ENCODE measurements around the gene SEMA4B. TPM values are rescaled to one million over a fixed set of nuclear protein-coding genes. Genes with fewer than 3 reads are reported as not detected.

SEMA4B gene
- total and polyA plus RNA-seq, 5 donors from 2014 or later = 5.1 to 20.2 (median 7.2) TPM

GRCh38 chr15:90211009-90211408 lies 9.9 kb downstream of the SEMA4B start:
- no peak for DNase-seq
- ATAC-seq (ENCODE audit: low read depth in 2 of 2) = no peak

GRCh38 chr15:90211440-90212143 lies 10.5 kb downstream of the SEMA4B start:
- no peak overlapping the region for H3K27ac Mint-ChIP-seq
- ATAC-seq (ENCODE audit: low read depth in 2 of 2) = no peak
- H3K9me3 ChIP-seq (ENCODE audit: control insufficient read depth in 2 of 2, low read length in 2 of 2) = no peaks in the 10 kb centered on the region
- no peaks in the 10 kb centered on the region for H3K9me3 Mint-ChIP-seq
- H3K4me1 ChIP-seq (ENCODE audit: control insufficient read depth, insufficient read depth, low read length, poor library complexity, severe bottlenecking) = peaks cover 7% of the 10 kb centered on the region
- peaks cover 12 to 32% (median 19%) of the 10 kb centered on the region in 4 donors for H3K4me1 Mint-ChIP-seq
- H3K27ac ChIP-seq (ENCODE audit: insufficient read depth, low read length, poor library complexity, severe bottlenecking) = no peak overlapping the region
- H3K27me3 Mint-ChIP-seq = no peaks in the 10 kb centered on the region
- no peak for DNase-seq
- no peak overlapping the region for H3K4me3 ChIP-seq (ENCODE audit: low read depth, low read length)
- H3K27me3 ChIP-seq (ENCODE audit: control insufficient read depth, insufficient read depth, low read length) = no peaks in the 10 kb centered on the region
- H3K4me3 Mint-ChIP-seq = no peak overlapping the region
- no peaks in the 10 kb centered on the region for H3K36me3 ChIP-seq (ENCODE audit: control insufficient read depth, insufficient read depth, low read length)
- peaks cover 21% of the 10 kb centered on the region for H3K36me3 Mint-ChIP-seq

More at GRCh38 chr15:90211009-90211408, 9.9 kb downstream of the SEMA4B start:
- Mint-ChIP-seq H3K27me3 (no peaks in the 10 kb centered on the region), H3K4me1 (peaks cover 8 to 34% (median 17%) of the 10 kb centered on the region in 4 donors), H3K9me3 (no peaks in the 10 kb centered on the region), H3K4me3 (no peak overlapping the region), H3K36me3 (peaks cover 19% of the 10 kb centered on the region), H3K27ac (peak overlapping the region in 2 of 3 donors; percentile 75 to 84)
- peaks cover 7% of the 10 kb centered on the region for H3K4me1 ChIP-seq (ENCODE audit: control insufficient read depth, insufficient read depth, low read length, poor library complexity, severe bottlenecking)
- H3K27ac ChIP-seq (ENCODE audit: insufficient read depth, low read length, poor library complexity, severe bottlenecking) = no peak overlapping the region
- H3K27me3 ChIP-seq (ENCODE audit: control insufficient read depth, insufficient read depth, low read length) = no peaks in the 10 kb centered on the region
- H3K36me3 ChIP-seq (ENCODE audit: control insufficient read depth, insufficient read depth, low read length) = no peaks in the 10 kb centered on the region
- no peak overlapping the region for H3K4me3 ChIP-seq (ENCODE audit: low read depth, low read length)
- no peaks in the 10 kb centered on the region for H3K9me3 ChIP-seq (ENCODE audit: control insufficient read depth in 2 of 2, low read length in 2 of 2)

- H3K9me3 Mint-ChIP-seq = no peaks in the 10 kb centered on the region
- H3K4me1 Mint-ChIP-seq = peaks cover 12 to 34% (median 19%) of the 10 kb centered on the region in 4 donors
- no peak overlapping the region for H3K27ac Mint-ChIP-seq
These were observed 11.3 kb downstream of the SEMA4B start for GRCh38 chr15:90212221-90213098.

GRCh38 chr15:90213122-90213817 lies 12.1 kb downstream of the SEMA4B start:
- Mint-ChIP-seq H3K27me3 (no peaks in the 10 kb centered on the region), H3K4me1 (peaks cover 12 to 34% (median 19%) of the 10 kb centered on the region in 4 donors), H3K4me3 (no peak overlapping the region), H3K36me3 (peaks cover 17% of the 10 kb centered on the region), H3K27ac (peak overlapping the region in 1 of 3 donors; percentile 68), H3K9me3 (no peaks in the 10 kb centered on the region)
- H3K4me3 ChIP-seq (ENCODE audit: low read depth, low read length) = no peak overlapping the region
- DNase-seq (no peak), ATAC-seq (ENCODE audit: low read depth in 2 of 2) (no peak)
- H3K9me3 ChIP-seq (ENCODE audit: control insufficient read depth in 2 of 2, low read length in 2 of 2) = no peaks in the 10 kb centered on the region
- no peak overlapping the region for H3K27ac ChIP-seq (ENCODE audit: insufficient read depth, low read length, poor library complexity, severe bottlenecking)
- no peaks in the 10 kb centered on the region for H3K27me3 ChIP-seq (ENCODE audit: control insufficient read depth, insufficient read depth, low read length)
- H3K4me1 ChIP-seq (ENCODE audit: control insufficient read depth, insufficient read depth, low read length, poor library complexity, severe bottlenecking) = peaks cover 7% of the 10 kb centered on the region
- H3K36me3 ChIP-seq (ENCODE audit: control insufficient read depth, insufficient read depth, low read length) = peaks cover 4% of the 10 kb centered on the region

More at GRCh38 chr15:90212221-90213098, 11.3 kb downstream of the SEMA4B start:
- ATAC-seq (ENCODE audit: low read depth in 2 of 2) = no peak
- Mint-ChIP-seq H3K36me3 (peaks cover 17% of the 10 kb centered on the region), H3K27me3 (no peaks in the 10 kb centered on the region), H3K4me3 (no peak overlapping the region)
- no peaks in the 10 kb centered on the region for H3K9me3 ChIP-seq (ENCODE audit: control insufficient read depth in 2 of 2, low read length in 2 of 2)
- H3K27me3 ChIP-seq (ENCODE audit: control insufficient read depth, insufficient read depth, low read length) = no peaks in the 10 kb centered on the region
- no peak overlapping the region for H3K27ac ChIP-seq (ENCODE audit: insufficient read depth, low read length, poor library complexity, severe bottlenecking)
- DNase-seq = no peak
- H3K36me3 ChIP-seq (ENCODE audit: control insufficient read depth, insufficient read depth, low read length) = no peaks in the 10 kb centered on the region
- H3K4me1 ChIP-seq (ENCODE audit: control insufficient read depth, insufficient read depth, low read length, poor library complexity, severe bottlenecking) = peaks cover 7% of the 10 kb centered on the region
- H3K4me3 ChIP-seq (ENCODE audit: low read depth, low read length) = no peak overlapping the region

- Histone ChIP-seq H3K9me3 (ENCODE audit: control insufficient read depth in 2 of 2, low read length in 2 of 2) (no peaks in the 10 kb centered on the region), H3K27me3 (ENCODE audit: control insufficient read depth, insufficient read depth, low read length) (no peaks in the 10 kb centered on the region), H3K27ac (ENCODE audit: insufficient read depth, low read length, poor library complexity, severe bottlenecking) (no peak overlapping the region), H3K36me3 (ENCODE audit: control insufficient read depth, insufficient read depth, low read length) (peaks cover 4% of the 10 kb centered on the region), H3K4me1 (ENCODE audit: control insufficient read depth, insufficient read depth, low read length, poor library complexity, severe bottlenecking) (peaks cover 7% of the 10 kb centered on the region), H3K4me3 (ENCODE audit: low read depth, low read length) (no peak overlapping the region)
- DNase-seq (no peak), ATAC-seq (ENCODE audit: low read depth in 2 of 2) (no peak)
- H3K27ac Mint-ChIP-seq = peak overlapping the region in 2 of 3 donors; percentile 68 to 91
- no peak overlapping the region for H3K4me3 Mint-ChIP-seq
- no peaks in the 10 kb centered on the region for H3K9me3 Mint-ChIP-seq
- peaks cover 12 to 36% (median 19%) of the 10 kb centered on the region in 4 donors for H3K4me1 Mint-ChIP-seq
- peaks cover 17% of the 10 kb centered on the region for H3K36me3 Mint-ChIP-seq
- H3K27me3 Mint-ChIP-seq = no peaks in the 10 kb centered on the region
These were observed 12.7 kb downstream of the SEMA4B start for GRCh38 chr15:90213818-90214204.

- Mint-ChIP-seq H3K9me3 (no peaks in the 10 kb centered on the region), H3K27ac (no peak overlapping the region), H3K4me3 (no peak overlapping the region), H3K36me3 (peaks cover 15% of the 10 kb centered on the region), H3K4me1 (peaks cover 7 to 29% (median 12%) of the 10 kb centered on the region in 4 donors), H3K27me3 (no peaks in the 10 kb centered on the region)
- ATAC-seq (ENCODE audit: low read depth in 2 of 2) (no peak), DNase-seq (no peak)
- H3K27ac ChIP-seq (ENCODE audit: insufficient read depth, low read length, poor library complexity, severe bottlenecking) = no peak overlapping the region
- H3K36me3 ChIP-seq (ENCODE audit: control insufficient read depth, insufficient read depth, low read length) = peaks cover 4% of the 10 kb centered on the region
- H3K9me3 ChIP-seq (ENCODE audit: control insufficient read depth in 2 of 2, low read length in 2 of 2) = no peaks in the 10 kb centered on the region
- no peak overlapping the region for H3K4me3 ChIP-seq (ENCODE audit: low read depth, low read length)
- H3K4me1 ChIP-seq (ENCODE audit: control insufficient read depth, insufficient read depth, low read length, poor library complexity, severe bottlenecking) = peaks cover 3% of the 10 kb centered on the region
- no peaks in the 10 kb centered on the region for H3K27me3 ChIP-seq (ENCODE audit: control insufficient read depth, insufficient read depth, low read length)
These were observed 13.5 kb downstream of the SEMA4B start for GRCh38 chr15:90214553-90215196.

- Mint-ChIP-seq H3K27ac (no peak overlapping the region), H3K4me1 (peaks cover 4 to 13% (median 5%) of the 10 kb centered on the region in 4 donors), H3K36me3 (peaks cover 4% of the 10 kb centered on the region), H3K9me3 (no peaks in the 10 kb centered on the region), H3K27me3 (no peaks in the 10 kb centered on the region), H3K4me3 (no peak overlapping the region)
- Histone ChIP-seq H3K4me1 (ENCODE audit: control insufficient read depth, insufficient read depth, low read length, poor library complexity, severe bottlenecking) (no peaks in the 10 kb centered on the region), H3K36me3 (ENCODE audit: control insufficient read depth, insufficient read depth, low read length) (peaks cover 4% of the 10 kb centered on the region), H3K9me3 (ENCODE audit: control insufficient read depth in 2 of 2, low read length in 2 of 2) (no peaks in the 10 kb centered on the region), H3K4me3 (ENCODE audit: low read depth, low read length) (no peak overlapping the region), H3K27ac (ENCODE audit: insufficient read depth, low read length, poor library complexity, severe bottlenecking) (no peak overlapping the region), H3K27me3 (ENCODE audit: control insufficient read depth, insufficient read depth, low read length) (no peaks in the 10 kb centered on the region)
- ATAC-seq (ENCODE audit: low read depth in 2 of 2) = no peak
- no peak for DNase-seq
These were observed 16.7 kb downstream of the SEMA4B start for GRCh38 chr15:90217671-90218394.

Data from CD4-positive, CD25-positive, alpha-beta regulatory T cell (primary cell).